ENCODE results near the gene TPRG1L. TPM values are rescaled to one million over a fixed set of nuclear protein-coding genes. Genes with fewer than 3 reads are reported as not detected.

Gene TPRG1L
- total and polyA plus RNA-seq, 10 donors: 19.9 to 45.9 (median 31.5) TPM

DNA sequence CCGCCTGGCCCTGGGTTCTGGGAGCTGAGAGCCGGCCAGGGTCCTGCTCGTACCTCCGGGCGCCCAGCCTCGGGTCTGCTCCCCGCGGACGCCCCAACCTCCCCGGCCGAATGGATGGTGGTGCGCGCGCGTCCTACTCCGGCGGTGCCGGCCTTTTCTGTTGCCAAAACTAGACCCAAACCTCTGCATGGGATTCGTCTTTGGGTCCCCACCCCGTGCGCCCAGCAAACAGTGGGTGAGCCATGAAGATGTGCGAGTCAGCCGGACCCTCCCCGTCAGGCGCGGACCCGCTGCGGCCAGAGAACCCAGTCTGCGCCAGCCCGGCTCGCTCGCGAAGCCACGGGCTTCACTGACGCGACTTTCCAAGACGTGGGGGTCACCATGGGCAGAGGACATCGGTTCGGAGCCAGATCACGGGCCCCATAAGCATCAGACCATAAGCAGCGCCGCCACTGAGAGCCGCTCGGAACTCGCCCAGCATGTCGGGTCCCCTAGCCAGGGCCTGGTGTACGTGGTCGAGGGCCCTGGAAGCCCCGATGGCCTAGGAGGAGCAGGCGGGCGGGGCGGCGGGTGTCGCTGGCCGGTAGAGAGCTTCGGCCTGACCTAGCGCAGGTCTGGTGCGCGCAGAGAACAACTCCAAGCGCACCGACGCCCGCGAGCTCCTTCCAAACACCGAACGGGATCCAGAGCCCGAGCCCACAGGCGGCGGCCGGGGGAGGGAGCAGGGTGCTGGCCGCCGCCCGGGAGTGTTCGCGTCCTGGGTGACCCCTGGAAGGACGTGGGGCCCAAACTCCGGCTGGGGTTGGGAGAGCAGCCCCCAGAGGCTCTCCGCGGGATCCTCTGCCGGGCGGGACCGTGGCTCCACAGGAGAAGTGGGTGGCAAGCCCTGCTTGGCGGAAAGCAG, 26.5 kb downstream of the TPRG1L start:
- Histone ChIP-seq H3K4me1 (peaks cover 25 to 64% (median 50%) of the 10 kb centered on the region in 6 donors), H3K27me3 (replicated peaks in 1 of 7) (peaks cover 10 to 63% (median 49%) of the 10 kb centered on the region in 7 donors), H3K36me3 (peaks cover 0 to 17% (median 12%) of the 10 kb centered on the region in 6 donors), H3K9me3 (no peaks in the 10 kb centered on the region), H3K27ac (no peak overlapping the region), H3K4me3 (peak overlapping the region in 7 of 8 donors; percentile 78 to 98 (median 95))
- 7 to 16% (median 7%) methylated on average over 20 to 83 of the region's 83 CpGs for WGBS, 5 donors
- intact Hi-C loops (cut with DNase I; ENCODE audit: low total_unique reads): no loop called here
- TF ChIP-seq POLR2A (IDR thresholded peaks at IDR 0.05) (no peak), POLR2AphosphoS5 (IDR thresholded peaks at IDR 0.05) (no peak), CTCF (IDR thresholded peaks at IDR 0.05 in 8 of 11, conservative IDR thresholded peaks at IDR 0.05 in 3 of 11) (no peak)
- DNase-seq: peak; percentile 80

DNA sequence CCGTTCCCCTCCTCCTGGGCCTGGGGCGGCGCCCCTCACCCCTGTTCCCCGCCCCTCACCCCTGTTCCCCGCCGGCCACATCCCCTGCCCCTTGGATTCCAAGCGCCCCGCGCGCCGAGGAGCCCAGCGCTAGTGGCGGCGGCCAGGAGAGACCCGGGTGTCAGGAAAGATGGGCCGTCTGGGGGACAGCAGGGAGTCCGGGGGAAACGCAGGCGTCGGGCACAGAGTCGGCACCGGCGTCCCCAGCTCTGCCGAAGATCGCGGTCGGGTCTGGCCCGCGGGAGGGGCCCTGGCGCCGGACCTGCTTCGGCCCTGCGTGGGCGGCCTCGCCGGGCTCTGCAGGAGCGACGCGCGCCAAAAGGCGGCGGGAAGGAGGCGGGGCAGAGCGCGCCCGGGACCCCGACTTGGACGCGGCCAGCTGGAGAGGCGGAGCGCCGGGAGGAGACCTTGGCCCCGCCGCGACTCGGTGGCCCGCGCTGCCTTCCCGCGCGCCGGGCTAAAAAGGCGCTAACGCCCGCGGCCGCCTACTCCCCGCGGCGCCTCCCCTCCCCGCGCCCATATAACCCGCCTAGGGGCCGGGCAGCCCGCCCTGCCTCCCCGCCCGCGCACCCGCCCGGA, 27.2 kb downstream of the TPRG1L start, which contains the start of gene TP73:
TSS of gene TP73 (plus strand) at position 587 of the 618 bp plus-strand sequence. CDS start 29,850 bp downstream, outside the sequence.
- Histone ChIP-seq H3K4me1 (peaks cover 25 to 63% (median 50%) of the 10 kb centered on the region in 6 donors), H3K27me3 (replicated peaks in 1 of 7) (peaks cover 10 to 70% (median 49%) of the 10 kb centered on the region in 7 donors), H3K9me3 (no peaks in the 10 kb centered on the region), H3K36me3 (peaks cover 0 to 10% (median 5%) of the 10 kb centered on the region in 6 donors), H3K4me3 (peak within 1 kb of the TSS in 7 of 8 donors; percentile 30 to 98 (median 91)), H3K27ac (no peak within 1 kb of the TSS)
- DNase-seq: peak; percentile 82
- TF ChIP-seq POLR2A (IDR thresholded peaks at IDR 0.05): no peak
- TF ChIP-seq POLR2AphosphoS5 (IDR thresholded peaks at IDR 0.05): no peak
- TF ChIP-seq CTCF (IDR thresholded peaks at IDR 0.05 in 8 of 11, conservative IDR thresholded peaks at IDR 0.05 in 3 of 11): no peak
- WGBS, 5 donors: 1 to 17% (median 1%) methylated on average over 6 to 80 of the region's 80 CpGs
- intact Hi-C loops (cut with DNase I; ENCODE audit: low total_unique reads): no loop called here

DNA sequence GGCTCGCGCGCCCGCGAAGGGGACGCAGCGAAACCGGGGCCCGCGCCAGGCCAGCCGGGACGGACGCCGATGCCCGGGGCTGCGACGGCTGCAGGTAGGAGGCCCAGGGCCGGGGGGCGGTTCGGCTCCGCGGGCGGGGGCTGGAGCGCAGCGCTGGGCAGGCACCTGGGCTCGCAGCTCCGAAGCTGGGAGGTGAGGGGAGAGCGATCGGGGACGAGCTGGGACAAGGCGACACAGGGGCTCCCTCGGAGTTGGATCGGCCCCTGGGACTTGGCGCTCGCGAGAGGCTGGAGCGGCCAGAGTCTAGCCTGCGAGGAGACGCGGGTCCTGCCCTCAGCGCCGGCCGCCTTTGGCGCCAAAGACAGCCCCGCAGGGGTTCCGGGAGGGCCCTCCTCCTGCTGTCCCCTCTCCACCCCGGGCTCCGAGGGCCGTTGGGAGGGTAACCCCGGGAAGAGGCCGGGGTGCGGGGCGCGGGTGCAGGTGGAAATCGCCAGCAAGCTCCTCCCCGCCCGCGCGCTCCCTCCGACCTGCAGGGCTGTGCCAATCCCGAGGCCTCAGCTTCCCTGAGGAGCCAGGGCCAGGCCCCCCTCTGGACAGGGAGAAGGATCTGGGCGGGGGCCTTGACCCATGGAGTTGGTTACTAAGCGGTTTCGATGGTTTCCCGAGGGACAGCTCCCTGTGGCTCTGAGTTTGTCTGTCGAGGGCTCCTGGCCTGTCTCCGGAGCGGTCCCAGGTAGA, 27.9 kb downstream of the TPRG1L start:
- WGBS, 5 donors: 2 to 25% (median 4%) methylated on average over 9 to 68 of the region's 68 CpGs
- Histone ChIP-seq H3K4me3 (peak overlapping the region in 7 of 8 donors; percentile 30 to 98 (median 91)), H3K36me3 (peaks cover 0 to 3% (median 0%) of the 10 kb centered on the region in 6 donors), H3K27me3 (replicated peaks in 1 of 7) (peaks cover 10 to 77% (median 49%) of the 10 kb centered on the region in 7 donors), H3K27ac (no peak overlapping the region), H3K4me1 (peaks cover 25 to 56% (median 50%) of the 10 kb centered on the region in 6 donors), H3K9me3 (no peaks in the 10 kb centered on the region)
- DNase-seq: peak; percentile 78
- intact Hi-C loops (cut with DNase I; ENCODE audit: low total_unique reads): no loop called here
- no peak for TF ChIP-seq POLR2AphosphoS5 (IDR thresholded peaks at IDR 0.05)
- no peak for TF ChIP-seq POLR2A (IDR thresholded peaks at IDR 0.05)
- no peak for TF ChIP-seq CTCF (IDR thresholded peaks at IDR 0.05 in 8 of 11, conservative IDR thresholded peaks at IDR 0.05 in 3 of 11)

Measured in spleen (tissue), 11 donors.